IPS-15b (cell line): ENCODE measurements around the gene CD151.

ENCODE experiments used
- H3K27me3 ChIP-seq: one replicate; pipeline ENCODE4 v1.6.1; 2013; ENCODE audit warnings: low read length; ENCODE audit not compliant: control insufficient read depth, insufficient read depth
- H3K36me3 ChIP-seq: one replicate; pipeline ENCODE4 v1.6.1; 2013; ENCODE audit warnings: low read length; ENCODE audit not compliant: control insufficient read depth, insufficient read depth
- H3K4me1 ChIP-seq: one replicate; pipeline ENCODE4 v1.6.1; 2013; ENCODE audit warnings: mild to moderate bottlenecking, low read length; ENCODE audit not compliant: control insufficient read depth, insufficient read depth
- H3K4me3 ChIP-seq: one replicate; pipeline ENCODE4 v1.5.1; 2013; ENCODE audit warnings: low read depth, low read length
- H3K9ac ChIP-seq: one replicate; pipeline ENCODE4 v1.6.1; 2013; ENCODE audit warnings: low read depth, mild to moderate bottlenecking, low read length
- H3K9me3 ChIP-seq: one replicate; pipeline ENCODE4 v1.6.1; 2013; ENCODE audit warnings: mild to moderate bottlenecking, low read length; ENCODE audit not compliant: control insufficient read depth, insufficient read depth

Gene CD151

GRCh38 chr11:821512-822371, 11.0 kb upstream of the CD151 start:
- Histone ChIP-seq H3K36me3 (peaks cover 16% of the 10 kb centered on the region), H3K9me3 (no peaks in the 10 kb centered on the region), H3K9ac (no peak overlapping the region), H3K4me1 (peaks cover 2% of the 10 kb centered on the region), H3K27me3 (no peaks in the 10 kb centered on the region), H3K4me3 (no peak overlapping the region)

- no peak overlapping the region for H3K4me3 ChIP-seq
- peaks cover 2% of the 10 kb centered on the region for H3K27me3 ChIP-seq
- H3K36me3 ChIP-seq, result peaks cover 16% of the 10 kb centered on the region
- H3K9me3 ChIP-seq, result no peaks in the 10 kb centered on the region
- no peak overlapping the region for H3K9ac ChIP-seq
- H3K4me1 ChIP-seq, result peaks cover 1% of the 10 kb centered on the region
These were observed 9.1 kb upstream of the CD151 start for GRCh38 chr11:823441-824291.

GRCh38 chr11:824292-824880, 8.4 kb upstream of the CD151 start:
- Histone ChIP-seq H3K4me1 (no peaks in the 10 kb centered on the region), H3K4me3 (no peak overlapping the region), H3K36me3 (peaks cover 16% of the 10 kb centered on the region), H3K9ac (no peak overlapping the region), H3K27me3 (peaks cover 6% of the 10 kb centered on the region), H3K9me3 (no peaks in the 10 kb centered on the region)

GRCh38 chr11:824942-825341, 7.8 kb upstream of the CD151 start:
- Histone ChIP-seq H3K4me3 (no peak overlapping the region), H3K4me1 (no peaks in the 10 kb centered on the region), H3K27me3 (peaks cover 8% of the 10 kb centered on the region), H3K9ac (no peak overlapping the region), H3K36me3 (peaks cover 16% of the 10 kb centered on the region), H3K9me3 (no peaks in the 10 kb centered on the region)

- H3K9ac ChIP-seq, result no peak overlapping the region
- H3K4me1 ChIP-seq, result no peaks in the 10 kb centered on the region
- H3K4me3 ChIP-seq, result no peak overlapping the region
- H3K9me3 ChIP-seq, result no peaks in the 10 kb centered on the region
- H3K27me3 ChIP-seq, result peaks cover 10% of the 10 kb centered on the region
- peaks cover 16% of the 10 kb centered on the region for H3K36me3 ChIP-seq
These were observed 7.2 kb upstream of the CD151 start for GRCh38 chr11:825366-826226.

- H3K36me3 ChIP-seq, result peaks cover 16% of the 10 kb centered on the region
- H3K9ac ChIP-seq, result no peak overlapping the region
- H3K4me3 ChIP-seq, result no peak overlapping the region
- peaks cover 2% of the 10 kb centered on the region for H3K4me1 ChIP-seq
- no peaks in the 10 kb centered on the region for H3K9me3 ChIP-seq
- H3K27me3 ChIP-seq, result peaks cover 16% of the 10 kb centered on the region
These were observed 6.5 kb upstream of the CD151 start for GRCh38 chr11:826227-826621.

GRCh38 chr11:826836-827145, 6.0 kb upstream of the CD151 start:
- peak overlapping the region; percentile 61 for H3K4me3 ChIP-seq
- H3K27me3 ChIP-seq, result peaks cover 22% of the 10 kb centered on the region
- no peaks in the 10 kb centered on the region for H3K9me3 ChIP-seq
- H3K36me3 ChIP-seq, result peaks cover 16% of the 10 kb centered on the region
- H3K4me1 ChIP-seq, result peaks cover 3% of the 10 kb centered on the region
- H3K9ac ChIP-seq, result no peak overlapping the region

DNA sequence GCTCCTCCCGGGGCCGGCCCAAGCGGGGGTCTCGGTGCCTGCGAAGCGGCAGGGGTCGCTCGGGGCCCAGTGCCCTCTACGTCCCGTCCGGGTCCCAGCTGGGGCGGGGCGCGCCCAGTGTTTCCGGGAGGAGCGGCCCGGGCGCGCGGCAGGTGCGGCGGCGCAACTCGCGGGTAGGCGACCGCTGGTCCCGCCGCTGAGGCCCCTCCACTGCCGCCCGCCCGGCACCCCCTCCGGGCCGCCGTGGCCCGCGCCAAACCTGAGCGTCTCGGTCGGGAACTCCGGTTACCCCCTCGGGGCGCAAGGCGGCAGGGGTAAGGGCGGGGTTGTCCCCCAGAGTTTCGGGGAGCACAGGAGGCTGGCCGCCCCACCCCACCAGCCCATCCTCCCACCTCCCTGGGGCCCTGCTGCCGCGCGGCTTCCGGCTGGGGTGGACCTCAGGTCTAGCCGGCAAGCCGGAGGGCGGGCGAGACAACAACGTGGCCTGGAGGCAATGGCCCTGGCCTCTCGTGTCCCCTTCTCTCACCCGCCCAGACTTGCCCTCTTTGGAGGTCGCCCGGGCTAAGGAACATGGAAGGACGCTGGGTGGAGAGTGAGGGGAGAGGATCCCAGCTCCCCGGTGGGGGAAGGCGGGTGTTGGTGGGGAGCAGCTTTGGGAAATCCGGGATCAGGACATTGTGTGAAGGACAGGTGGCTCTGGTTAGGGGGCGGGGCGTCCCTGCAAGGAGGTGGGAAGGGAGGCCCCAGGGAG, 5.4 kb upstream of the CD151 start:
- Histone ChIP-seq H3K4me1 (peaks cover 3% of the 10 kb centered on the region), H3K4me3 (peak overlapping the region; percentile 61), H3K36me3 (peaks cover 16% of the 10 kb centered on the region), H3K9ac (peak overlapping the region; percentile 24), H3K9me3 (no peaks in the 10 kb centered on the region), H3K27me3 (peaks cover 27% of the 10 kb centered on the region)

- Histone ChIP-seq H3K9me3 (no peaks in the 10 kb centered on the region), H3K9ac (peak within 1 kb of the TSS; percentile 24), H3K36me3 (peaks cover 13% of the 10 kb centered on the region), H3K4me3 (peak within 1 kb of the TSS; percentile 68), H3K27me3 (peaks cover 27% of the 10 kb centered on the region), H3K4me1 (peaks cover 3% of the 10 kb centered on the region)
These were observed 4.9 kb upstream of the CD151 start, which contains the start of gene CRACR2B for GRCh38 chr11:827897-828192. TSS of gene CRACR2B (plus strand) at chr11:827919. CDS start at chr11:828608, 689 bp downstream.

DNA sequence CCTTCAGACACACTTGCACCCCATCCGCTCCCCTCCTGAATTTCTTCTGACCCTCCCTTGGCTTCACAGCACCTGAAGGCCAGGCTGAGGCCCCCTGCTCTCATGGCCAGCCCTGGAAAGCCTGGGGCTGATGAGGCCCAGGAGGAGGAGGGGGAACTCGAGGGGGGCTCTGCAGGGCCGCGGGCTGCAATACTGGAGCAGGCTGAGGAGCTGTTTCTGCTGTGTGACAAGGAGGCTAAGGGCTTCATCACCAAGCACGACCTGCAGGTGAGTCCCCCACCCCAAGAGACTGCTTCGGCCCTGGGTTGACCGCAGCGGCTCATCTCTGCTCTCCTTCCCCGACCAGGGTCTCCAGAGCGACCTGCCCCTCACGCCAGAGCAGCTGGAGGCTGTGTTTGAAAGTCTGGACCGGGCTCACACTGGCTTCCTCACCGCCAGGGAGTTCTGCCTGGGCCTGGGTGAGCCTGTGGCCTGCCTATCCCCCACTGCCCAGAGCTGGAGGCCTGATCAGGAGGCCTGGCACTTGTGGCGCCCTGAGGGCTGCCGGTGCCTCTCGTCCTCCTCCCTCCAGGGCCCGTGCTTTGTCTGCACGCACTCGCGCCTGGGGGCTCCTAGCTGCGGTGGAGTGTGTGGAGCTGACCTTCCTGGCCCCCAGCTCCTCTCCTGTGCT, 4.1 kb upstream of the CD151 start:
- peak overlapping the region; percentile 68 for H3K4me3 ChIP-seq
- peaks cover 13% of the 10 kb centered on the region for H3K36me3 ChIP-seq
- H3K27me3 ChIP-seq, result peaks cover 27% of the 10 kb centered on the region
- H3K9me3 ChIP-seq, result no peaks in the 10 kb centered on the region
- H3K9ac ChIP-seq, result no peak overlapping the region
- H3K4me1 ChIP-seq, result peaks cover 3% of the 10 kb centered on the region
